Smooth muscle cell (in vitro differentiated cells): Measurements from ENCODE around the gene LRCH3. TPM values are rescaled to one million over a fixed set of nuclear protein-coding genes. Genes with fewer than 3 reads are reported as not detected.

Source experiments
- DNase-seq: peaks from one replicate; lab custom pipeline; 2025; ENCODE audit not compliant: unreplicated experiment; lab: John Stamatoyannopoulos, UW
- H2AFZ ChIP-seq: fragments of 200-600 bp; sonication (generic); 2 replicates; pipeline ENCODE4 v1.6.0; 2016; ENCODE audit warnings: antibody characterized with exemption, low read depth, mild to moderate bottlenecking
- H3F3A ChIP-seq: fragments of 200-600 bp; sonication (generic); 2 replicates; pipeline ENCODE4 v1.6.0; 2017; ENCODE audit warnings: antibody characterized with exemption, low read depth
- H3K27ac ChIP-seq: fragments of 200-600 bp; sonication (generic); 2 replicates; pipeline ENCODE4 v1.5.1; 2016; ENCODE audit warnings: low read depth, mild to moderate bottlenecking
- H3K27me3 ChIP-seq: fragments of 200-600 bp; sonication (generic); 2 replicates; pipeline ENCODE4 v1.6.1; 2016; ENCODE audit warnings: low read depth, mild to moderate bottlenecking
- H3K36me3 ChIP-seq: fragments of 200-600 bp; sonication (generic); 2 replicates; pipeline ENCODE4 v1.5.1; 2016; ENCODE audit warnings: low read depth
- H3K4me1 ChIP-seq: fragments of 200-600 bp; sonication (generic); 2 replicates; pipeline ENCODE4 v1.5.1; 2016; ENCODE audit warnings: low read depth
- H3K4me2 ChIP-seq: fragments of 200-600 bp; sonication (generic); 2 replicates; pipeline ENCODE4 v1.6.0; 2016; ENCODE audit warnings: mild to moderate bottlenecking
- H3K4me3 ChIP-seq: fragments of 200-600 bp; sonication (generic); 2 replicates; pipeline ENCODE4 v1.5.1; 2016; ENCODE audit warnings: mild to moderate bottlenecking
- H3K79me2 ChIP-seq: fragments of 200-600 bp; sonication (generic); 2 replicates; pipeline ENCODE4 v1.6.0; 2016; ENCODE audit warnings: low read depth, mild to moderate bottlenecking
- H3K9ac ChIP-seq: fragments of 200-600 bp; sonication (generic); 2 replicates; pipeline ENCODE4 v1.6.0; 2016; ENCODE audit warnings: low read depth
- H3K9me3 ChIP-seq: fragments of 200-600 bp; sonication (generic); replicated peaks from 2 replicates; pipeline ENCODE4 v1.5.1; 2016; ENCODE audit warnings: low read depth
- H4K20me1 ChIP-seq: fragments of 200-600 bp; sonication (generic); 2 replicates; pipeline ENCODE4 v1.6.0; 2016; ENCODE audit warnings: low read depth
- CTCF ChIP-seq: fragments of 200-600 bp; sonication (generic); IDR thresholded peaks from 2 replicates; pipeline ENCODE4 v1.5.1; 2017; ENCODE audit warnings: borderline replicate concordance, mild to moderate bottlenecking, antibody characterized with exemption; ENCODE audit not compliant: insufficient read depth, poor library complexity, severe bottlenecking
- WGBS: methylation state at CpG from one replicate; pipeline ENCODE4 v1.1.7; 2016; ENCODE audit warnings: low lambda C conversion rate; 5-methylcytosine and 5-hydroxymethylcytosine counted together
- polyA plus RNA-seq: library from polyadenylated mRNA; unstranded; fragments of >200 nt; fragmentation: Nextera tagmentation; extraction: Ambion mirVana; gene quantifications from 2 replicates; pipeline ENCODE4 v1.2.1, GENCODE V29; 2016
- total RNA-seq: library from RNA; depleted of rRNA; stranded (reverse); fragments of >200 nt; gene quantifications from 2 replicates; pipeline ENCODE4 v1.2.3, GENCODE V29; 2014

Gene LRCH3
- total and polyA plus RNA-seq, 2 experiments from 2014 or later = 15.6 to 31.7 TPM

DNA sequence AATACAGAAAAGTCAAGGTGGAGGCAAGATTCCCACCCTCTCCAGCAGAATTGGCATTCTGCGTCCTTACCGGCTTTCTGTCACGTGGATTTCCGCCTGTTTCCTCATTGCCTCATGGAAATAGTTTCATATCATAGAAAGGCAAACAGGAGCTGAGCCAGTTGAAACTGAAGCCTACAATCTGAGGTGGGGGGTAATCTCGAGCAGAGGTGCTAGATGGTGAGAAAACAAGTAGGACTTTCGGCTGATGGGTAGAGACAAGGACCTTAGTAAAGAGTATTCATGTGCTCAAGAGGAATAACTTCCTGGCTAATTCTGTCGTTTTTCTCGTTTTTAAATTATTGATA, 39.9 kb downstream of the LRCH3 start:
- H3K4me1 ChIP-seq = no peaks in the 10 kb centered on the region
- H3K27ac ChIP-seq = no peak overlapping the region
- TF ChIP-seq CTCF = no peak
- no peaks in the 10 kb centered on the region for H3K9me3 ChIP-seq
- peaks cover under 1% of the 10 kb centered on the region for H3K79me2 ChIP-seq
- H3K36me3 ChIP-seq = peaks cover 26% of the 10 kb centered on the region
- H4K20me1 ChIP-seq = peaks cover 6% of the 10 kb centered on the region
- H3F3A ChIP-seq = no peaks in the 10 kb centered on the region
- DNase-seq = no peak
- no peak overlapping the region for H3K4me2 ChIP-seq
- H3K4me3 ChIP-seq = no peak overlapping the region
- no peak overlapping the region for H2AFZ ChIP-seq
- no peak overlapping the region for H3K9ac ChIP-seq
- 98% methylated on average over 8 of the region's 8 CpGs for WGBS
- H3K27me3 ChIP-seq = no peaks in the 10 kb centered on the region

DNA sequence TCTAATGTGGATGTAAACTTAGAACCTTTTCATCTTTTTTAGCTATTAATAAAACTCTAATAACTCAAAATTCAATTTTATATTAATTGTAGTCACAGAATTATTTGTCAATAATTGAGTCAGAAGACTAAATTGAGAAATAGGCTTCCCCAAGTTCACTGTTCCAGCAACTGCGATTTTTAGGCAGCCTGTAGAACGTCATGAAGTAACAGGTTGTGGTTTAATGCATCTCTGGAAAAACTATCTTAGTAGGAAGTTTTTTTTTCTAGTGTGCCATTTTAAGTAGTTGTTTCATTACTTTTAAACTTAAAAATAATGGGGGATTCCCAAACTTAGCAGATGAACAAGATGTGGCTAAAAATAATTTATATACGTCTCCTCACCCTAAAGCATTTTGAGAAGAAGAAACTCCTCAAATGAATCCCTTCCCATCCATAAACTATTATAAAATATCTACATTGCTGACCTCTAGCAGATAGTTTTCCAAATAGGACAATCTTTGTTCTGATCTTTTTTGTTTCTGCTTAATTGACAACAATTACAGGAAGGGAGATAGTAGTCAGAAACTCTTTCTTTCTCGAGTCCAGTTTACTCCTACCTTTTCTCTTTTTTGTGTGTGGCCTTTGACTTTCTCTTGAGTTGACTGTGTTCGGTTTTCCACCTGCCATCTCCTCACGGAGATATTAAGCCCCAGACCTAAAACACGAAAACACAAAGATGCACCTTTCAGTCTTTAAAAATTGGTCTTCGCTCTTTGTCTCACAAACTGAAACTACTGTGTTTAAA, 43.1 kb downstream of the LRCH3 start:
- 97% methylated on average over 8 of the region's 8 CpGs for WGBS
- H3K36me3 ChIP-seq = peaks cover 25% of the 10 kb centered on the region

GRCh38 chr3:197835509-197835908, 44.5 kb downstream of the LRCH3 start:
- no peak overlapping the region for H3K4me2 ChIP-seq
- no peaks in the 10 kb centered on the region for H3K9me3 ChIP-seq
- H3K27me3 ChIP-seq = no peaks in the 10 kb centered on the region
- DNase-seq = no peak
- TF ChIP-seq CTCF = no peak
- no peak overlapping the region for H3K9ac ChIP-seq
- H3K27ac ChIP-seq = no peak overlapping the region
- H3F3A ChIP-seq = no peaks in the 10 kb centered on the region
- no peaks in the 10 kb centered on the region for H4K20me1 ChIP-seq
- H3K36me3 ChIP-seq = peaks cover 17% of the 10 kb centered on the region
- no peaks in the 10 kb centered on the region for H3K4me1 ChIP-seq
- H3K4me3 ChIP-seq = no peak overlapping the region
- 98% methylated on average over 5 of the region's 5 CpGs for WGBS
- no peaks in the 10 kb centered on the region for H3K79me2 ChIP-seq
- no peak overlapping the region for H2AFZ ChIP-seq

More for the DNA sequence above, 43.1 kb downstream of the LRCH3 start:
- Histone ChIP-seq H2AFZ (no peak overlapping the region), H3K27me3 (no peaks in the 10 kb centered on the region), H3K27ac (no peak overlapping the region), H3K9ac (no peak overlapping the region), H3K4me1 (no peaks in the 10 kb centered on the region), H4K20me1 (no peaks in the 10 kb centered on the region), H3K9me3 (no peaks in the 10 kb centered on the region), H3K4me3 (no peak overlapping the region), H3F3A (no peaks in the 10 kb centered on the region), H3K4me2 (no peak overlapping the region), H3K79me2 (no peaks in the 10 kb centered on the region)
- no peak for TF ChIP-seq CTCF
- no peak for DNase-seq

- Histone ChIP-seq H3K4me1 (no peaks in the 10 kb centered on the region), H3K27ac (no peak overlapping the region)
- no peak for TF ChIP-seq CTCF
These were observed 45.2 kb downstream of the LRCH3 start for GRCh38 chr3:197836244-197836643.

More at GRCh38 chr3:197836244-197836643, 45.2 kb downstream of the LRCH3 start:
- no peaks in the 10 kb centered on the region for H3K27me3 ChIP-seq
- H3K9ac ChIP-seq = no peak overlapping the region
- H3K36me3 ChIP-seq = peaks cover 17% of the 10 kb centered on the region
- no peak for DNase-seq
- no peaks in the 10 kb centered on the region for H3F3A ChIP-seq
- no peak overlapping the region for H2AFZ ChIP-seq
- H3K9me3 ChIP-seq = no peaks in the 10 kb centered on the region
- no peaks in the 10 kb centered on the region for H4K20me1 ChIP-seq
- H3K4me3 ChIP-seq = no peak overlapping the region
- H3K4me2 ChIP-seq = no peak overlapping the region
- H3K79me2 ChIP-seq = no peaks in the 10 kb centered on the region
